IgD-negative memory B cell (primary cell): ENCODE data around the gene LYRM4. TPM values are rescaled to one million over a fixed set of nuclear protein-coding genes. Genes with fewer than 3 reads are reported as not detected.

Experiments used
- H3K27ac Mint-ChIP-seq, 3 donors: one replicate each; pipeline ENCODE4 v1.8.0; 2020 to 2022; ENCODE audit warnings: mild to moderate bottlenecking in 3 of 3, mixed read lengths in 3 of 3, moderate library complexity in 1 of 3
- H3K27me3 Mint-ChIP-seq: one replicate; pipeline ENCODE4 v1.8.0; 2021; ENCODE audit warnings: mixed read lengths
- H3K36me3 Mint-ChIP-seq: one replicate; pipeline ENCODE4 v1.8.0; 2020; ENCODE audit warnings: mild to moderate bottlenecking, mixed read lengths
- H3K4me1 Mint-ChIP-seq, 3 donors: one replicate each; pipeline ENCODE4 v1.8.0; 2020 to 2022; ENCODE audit warnings: mixed read lengths in 3 of 3, mild to moderate bottlenecking in 1 of 3
- H3K4me3 Mint-ChIP-seq, 4 donors: one replicate each; pipeline ENCODE4 v1.8.0; 2020 to 2022; ENCODE audit warnings: mild to moderate bottlenecking in 4 of 4, mixed read lengths in 4 of 4, moderate library complexity in 3 of 4
- H3K9me3 Mint-ChIP-seq, 3 donors: one replicate each; pipeline ENCODE4 v1.8.0; 2020 to 2021; ENCODE audit warnings: mixed read lengths in 3 of 3, mild to moderate bottlenecking in 1 of 3
- polyA plus RNA-seq: library from polyadenylated mRNA; unstranded; fragments of 300-500 nt; fragmentation: Illumina TruSeq; gene quantifications from one replicate; pipeline ENCODE4 v1.2.3, GENCODE V29; 2021

Gene LYRM4
- polyA plus RNA-seq, 1 donor from 2014 or later: 36.3 TPM

- Mint-ChIP-seq H3K36me3 (peaks cover 3% of the 10 kb centered on the region), H3K27me3 (no peaks in the 10 kb centered on the region), H3K4me1 (peaks cover 25 to 39% (median 31%) of the 10 kb centered on the region in 3 donors), H3K9me3 (no peaks in the 10 kb centered on the region), H3K4me3 (peak overlapping the region; percentile 65 to 94 (median 82)), H3K27ac (peak overlapping the region; percentile 72 to 92 (median 92))
These were observed 86.9 kb downstream of the LYRM4 start for GRCh38 chr6:5173810-5174209.

GRCh38 chr6:5172897-5173474 is 87.8 kb downstream of the LYRM4 start:
- H3K36me3 Mint-ChIP-seq: peaks cover 1% of the 10 kb centered on the region
- H3K9me3 Mint-ChIP-seq: no peaks in the 10 kb centered on the region
- H3K27ac Mint-ChIP-seq: no peak overlapping the region
- H3K27me3 Mint-ChIP-seq: no peaks in the 10 kb centered on the region
- no peak overlapping the region for H3K4me3 Mint-ChIP-seq
- H3K4me1 Mint-ChIP-seq: peaks cover 25 to 38% (median 31%) of the 10 kb centered on the region in 3 donors

GRCh38 chr6:5172041-5172653 is 88.6 kb downstream of the LYRM4 start:
- H3K27me3 Mint-ChIP-seq: no peaks in the 10 kb centered on the region
- no peaks in the 10 kb centered on the region for H3K9me3 Mint-ChIP-seq
- no peak overlapping the region for H3K27ac Mint-ChIP-seq
- no peak overlapping the region for H3K4me3 Mint-ChIP-seq
- H3K36me3 Mint-ChIP-seq: no peaks in the 10 kb centered on the region
- H3K4me1 Mint-ChIP-seq: peaks cover 27 to 32% (median 31%) of the 10 kb centered on the region in 3 donors

GRCh38 chr6:5167501-5167900 is 93.2 kb downstream of the LYRM4 start:
- Mint-ChIP-seq H3K27me3 (no peaks in the 10 kb centered on the region), H3K4me1 (peaks cover 0 to 2% (median 0%) of the 10 kb centered on the region in 3 donors), H3K4me3 (no peak overlapping the region), H3K36me3 (no peaks in the 10 kb centered on the region), H3K9me3 (no peaks in the 10 kb centered on the region), H3K27ac (no peak overlapping the region)

- Mint-ChIP-seq H3K4me3 (no peak overlapping the region), H3K36me3 (no peaks in the 10 kb centered on the region), H3K27me3 (no peaks in the 10 kb centered on the region), H3K27ac (no peak overlapping the region), H3K4me1 (peaks cover 0 to 4% (median 0%) of the 10 kb centered on the region in 3 donors), H3K9me3 (no peaks in the 10 kb centered on the region)
These were observed 96.7 kb downstream of the LYRM4 start for GRCh38 chr6:5164092-5164491.

- Mint-ChIP-seq H3K27me3 (no peaks in the 10 kb centered on the region), H3K36me3 (no peaks in the 10 kb centered on the region), H3K4me1 (peaks cover 0 to 4% (median 0%) of the 10 kb centered on the region in 3 donors), H3K4me3 (no peak overlapping the region), H3K9me3 (no peaks in the 10 kb centered on the region), H3K27ac (peak overlapping the region in 2 of 3 donors; percentile 5 to 57)
These were observed 97.5 kb downstream of the LYRM4 start for GRCh38 chr6:5163247-5163646.

GRCh38 chr6:5162355-5162754 is 98.4 kb downstream of the LYRM4 start:
- no peaks in the 10 kb centered on the region for H3K9me3 Mint-ChIP-seq
- H3K4me1 Mint-ChIP-seq: peaks cover 0 to 4% (median 0%) of the 10 kb centered on the region in 3 donors
- no peak overlapping the region for H3K4me3 Mint-ChIP-seq
- H3K27me3 Mint-ChIP-seq: no peaks in the 10 kb centered on the region
- no peak overlapping the region for H3K27ac Mint-ChIP-seq
- H3K36me3 Mint-ChIP-seq: no peaks in the 10 kb centered on the region

GRCh38 chr6:5160206-5160605 is 100.5 kb downstream of the LYRM4 start:
- Mint-ChIP-seq H3K36me3 (no peaks in the 10 kb centered on the region), H3K27ac (no peak overlapping the region), H3K9me3 (no peaks in the 10 kb centered on the region), H3K4me3 (no peak overlapping the region), H3K27me3 (no peaks in the 10 kb centered on the region), H3K4me1 (peaks cover 0 to 1% (median 0%) of the 10 kb centered on the region in 3 donors)

GRCh38 chr6:5159162-5159561 is 101.6 kb downstream of the LYRM4 start:
- no peaks in the 10 kb centered on the region for H3K36me3 Mint-ChIP-seq
- H3K4me1 Mint-ChIP-seq: peaks cover 0 to 1% (median 0%) of the 10 kb centered on the region in 3 donors
- H3K27ac Mint-ChIP-seq: peak overlapping the region in 1 of 3 donors; percentile 51
- no peaks in the 10 kb centered on the region for H3K27me3 Mint-ChIP-seq
- no peaks in the 10 kb centered on the region for H3K9me3 Mint-ChIP-seq
- H3K4me3 Mint-ChIP-seq: no peak overlapping the region

GRCh38 chr6:5158180-5158579 is 102.6 kb downstream of the LYRM4 start:
- Mint-ChIP-seq H3K4me1 (peaks cover 0 to 1% (median 0%) of the 10 kb centered on the region in 3 donors), H3K27ac (no peak overlapping the region), H3K36me3 (no peaks in the 10 kb centered on the region), H3K9me3 (no peaks in the 10 kb centered on the region), H3K4me3 (no peak overlapping the region), H3K27me3 (no peaks in the 10 kb centered on the region)

- Mint-ChIP-seq H3K27me3 (no peaks in the 10 kb centered on the region), H3K9me3 (no peaks in the 10 kb centered on the region), H3K4me3 (no peak overlapping the region), H3K27ac (no peak overlapping the region), H3K36me3 (no peaks in the 10 kb centered on the region), H3K4me1 (peaks cover 0 to 1% (median 0%) of the 10 kb centered on the region in 3 donors)
These were observed 103.1 kb downstream of the LYRM4 start for GRCh38 chr6:5157621-5158138.

GRCh38 chr6:5156627-5157026 is 104.1 kb downstream of the LYRM4 start:
- Mint-ChIP-seq H3K27me3 (no peaks in the 10 kb centered on the region), H3K27ac (no peak overlapping the region), H3K4me3 (no peak overlapping the region), H3K9me3 (no peaks in the 10 kb centered on the region), H3K36me3 (no peaks in the 10 kb centered on the region), H3K4me1 (no peaks in the 10 kb centered on the region)

GRCh38 chr6:5155906-5156305 is 104.8 kb downstream of the LYRM4 start:
- no peaks in the 10 kb centered on the region for H3K4me1 Mint-ChIP-seq
- H3K27ac Mint-ChIP-seq: no peak overlapping the region
- no peaks in the 10 kb centered on the region for H3K27me3 Mint-ChIP-seq

GRCh38 chr6:5153186-5153585 is 107.6 kb downstream of the LYRM4 start:
- H3K27me3 Mint-ChIP-seq: no peaks in the 10 kb centered on the region
- no peak overlapping the region for H3K27ac Mint-ChIP-seq
- no peaks in the 10 kb centered on the region for H3K36me3 Mint-ChIP-seq
- H3K4me1 Mint-ChIP-seq: no peaks in the 10 kb centered on the region
- H3K9me3 Mint-ChIP-seq: no peaks in the 10 kb centered on the region
- no peak overlapping the region for H3K4me3 Mint-ChIP-seq

More at GRCh38 chr6:5155906-5156305, 104.8 kb downstream of the LYRM4 start:
- no peaks in the 10 kb centered on the region for H3K9me3 Mint-ChIP-seq
- no peak overlapping the region for H3K4me3 Mint-ChIP-seq
- no peaks in the 10 kb centered on the region for H3K36me3 Mint-ChIP-seq

- Mint-ChIP-seq H3K4me1 (no peaks in the 10 kb centered on the region), H3K27ac (no peak overlapping the region), H3K36me3 (no peaks in the 10 kb centered on the region)
These were observed 108.3 kb downstream of the LYRM4 start for GRCh38 chr6:5152460-5152859.

GRCh38 chr6:5151955-5152401 is 108.8 kb downstream of the LYRM4 start:
- Mint-ChIP-seq H3K4me3 (peak overlapping the region in 1 of 4 donors; percentile 10), H3K36me3 (no peaks in the 10 kb centered on the region), H3K9me3 (no peaks in the 10 kb centered on the region), H3K27ac (no peak overlapping the region), H3K4me1 (no peaks in the 10 kb centered on the region), H3K27me3 (no peaks in the 10 kb centered on the region)

More at GRCh38 chr6:5152460-5152859, 108.3 kb downstream of the LYRM4 start:
- Mint-ChIP-seq H3K4me3 (no peak overlapping the region), H3K9me3 (no peaks in the 10 kb centered on the region), H3K27me3 (no peaks in the 10 kb centered on the region)
